HG02852 (cell line): Measurements from ENCODE around the gene TNFRSF19.
"Not testable (repeated sequence)": the region's sequence is repeated elsewhere in the genome, so short reads cannot be mapped to it uniquely, and the experiment has no call there.

Source experiments
- ATAC-seq: cut with Tn5 transposase; IDR thresholded peaks from one replicate; pipeline ENCODE4 v1.9.1; 2021; ENCODE audit warnings: mild to moderate bottlenecking, moderate library complexity; ENCODE audit not compliant: unreplicated experiment

The TNFRSF19 gene

DNA sequence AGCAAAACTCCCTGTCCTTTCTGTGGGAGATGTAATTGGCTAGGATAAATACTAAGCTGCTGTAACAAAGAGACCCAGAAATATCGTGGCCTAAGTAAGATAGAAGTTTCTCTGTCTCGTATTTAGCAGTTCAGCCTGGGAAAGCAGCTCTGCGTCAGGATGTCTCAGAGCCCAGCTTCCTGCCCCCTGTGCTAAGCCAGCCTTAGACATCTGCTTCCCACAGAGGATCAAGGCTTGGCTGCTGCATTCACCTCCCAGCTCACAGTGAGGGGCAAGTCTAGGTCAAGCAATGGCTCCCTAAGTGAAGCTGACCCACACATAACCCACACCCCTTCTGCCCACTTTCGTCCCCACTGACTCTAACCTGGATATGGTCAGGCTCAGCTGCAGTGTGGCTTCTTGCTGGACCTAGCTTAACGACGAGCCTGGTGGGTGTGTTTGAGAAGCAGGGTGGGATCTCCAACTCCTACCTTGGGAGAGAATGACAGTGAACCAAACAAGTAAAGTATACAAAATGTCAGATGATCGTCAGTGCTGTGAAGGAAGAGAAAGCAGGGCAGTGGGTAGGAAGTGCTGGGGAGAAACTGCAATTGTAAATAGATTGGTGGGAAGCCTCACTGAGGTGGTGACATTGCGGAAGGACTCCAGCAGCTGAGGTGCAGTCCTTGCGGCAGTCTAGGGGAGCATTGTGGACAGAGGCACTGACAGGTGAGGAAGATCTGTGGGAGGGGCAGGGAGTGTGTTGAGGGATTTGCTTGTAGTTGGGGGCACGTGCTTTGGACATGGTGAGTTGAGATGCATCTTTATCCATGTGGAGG, 82.9 kb downstream of the TNFRSF19 start:
- no peak for ATAC-seq

- ATAC-seq = no peak
These were observed 84.2 kb downstream of the TNFRSF19 start for GRCh38 chr13:23654111-23655110.

GRCh38 chr13:23655321-23655720, 85.1 kb downstream of the TNFRSF19 start:
- ATAC-seq = no peak

- ATAC-seq = peak; percentile 81
These were observed 86.6 kb downstream of the TNFRSF19 start for GRCh38 chr13:23656637-23657371.

- ATAC-seq = no peak
These were observed 88.8 kb downstream of the TNFRSF19 start for GRCh38 chr13:23658929-23659541.

- no peak for ATAC-seq
These were observed 90.0 kb downstream of the TNFRSF19 start for GRCh38 chr13:23660249-23660648.

DNA sequence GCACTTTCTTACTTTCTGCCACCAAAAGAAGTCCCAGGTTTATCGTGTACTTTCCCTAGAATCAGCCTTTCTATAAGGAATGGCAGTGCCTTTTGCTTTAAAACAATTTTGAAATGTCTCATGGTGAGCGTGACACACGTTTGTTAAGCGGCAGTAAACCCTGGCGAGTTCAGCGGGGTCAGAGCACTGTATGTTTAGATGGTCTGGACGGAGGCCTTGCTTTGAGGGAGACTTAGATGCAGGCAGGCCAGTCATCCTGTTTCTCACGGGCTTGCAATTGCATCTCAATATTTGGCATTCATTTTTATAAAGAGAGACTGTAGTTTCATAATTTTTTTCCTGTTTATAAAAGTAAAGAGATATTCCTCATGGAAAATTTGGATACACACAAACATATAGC, 96.4 kb downstream of the TNFRSF19 start:
- ATAC-seq = no peak

DNA sequence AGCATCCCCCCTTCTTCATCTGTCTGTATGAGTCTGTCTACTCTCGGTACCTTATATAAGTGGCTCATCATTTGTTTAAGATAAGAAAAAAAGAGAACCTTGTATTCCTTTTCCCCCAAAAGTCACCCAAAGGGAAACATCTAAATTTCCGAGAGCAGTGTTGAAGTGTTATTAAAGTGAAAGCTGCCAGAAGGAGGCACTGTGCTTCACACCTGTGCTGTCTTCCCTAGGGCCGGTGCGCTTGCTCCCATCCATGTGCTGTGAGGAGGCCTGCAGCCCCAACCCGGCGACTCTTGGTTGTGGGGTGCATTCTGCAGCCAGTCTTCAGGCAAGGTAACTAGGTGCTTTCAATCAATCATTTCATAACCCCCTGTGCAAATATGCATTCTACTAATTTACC, 97.5 kb downstream of the TNFRSF19 start:
- ATAC-seq = no peak

- ATAC-seq = no peak
These were observed 98.3 kb downstream of the TNFRSF19 start for GRCh38 chr13:23668562-23668961.

DNA sequence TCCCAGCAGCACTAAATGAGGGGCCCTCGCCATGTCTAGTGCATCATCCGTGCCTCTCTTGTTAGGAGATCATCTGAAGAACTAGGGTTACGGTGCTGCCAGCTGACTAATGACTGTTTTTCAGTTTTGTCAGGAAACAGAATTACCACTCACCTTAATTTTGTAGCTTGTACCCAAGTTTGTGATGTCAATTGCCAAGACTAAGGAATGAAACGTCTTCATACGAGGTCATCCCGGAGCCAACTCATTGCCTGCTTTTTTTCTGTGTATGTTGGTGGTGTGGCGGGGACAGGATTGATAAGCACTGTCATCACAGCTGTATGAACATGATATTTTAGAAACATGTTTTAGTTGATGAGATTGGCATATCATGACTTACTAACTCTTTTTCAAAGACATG, 100.6 kb downstream of the TNFRSF19 start:
- ATAC-seq = no peak

DNA sequence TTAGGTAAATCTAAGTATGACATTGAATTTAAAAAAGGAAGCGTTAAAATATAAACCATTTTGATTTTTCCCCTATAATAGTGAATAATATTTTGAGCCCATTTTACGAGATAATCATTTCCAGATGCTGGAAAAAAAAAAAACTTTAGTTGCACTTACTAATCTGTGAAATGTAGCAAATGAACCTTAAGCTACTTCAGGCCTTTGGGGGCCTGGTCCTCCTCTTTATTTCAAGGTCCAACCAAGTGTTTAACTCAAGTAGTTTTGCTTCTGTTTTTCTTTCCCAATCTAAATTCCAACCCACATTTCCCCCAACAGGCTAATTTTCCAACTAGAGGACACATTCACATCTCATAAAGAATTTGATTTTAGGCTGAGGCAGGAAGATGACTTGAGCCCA, 101.2 kb downstream of the TNFRSF19 start:
- no peak for ATAC-seq

DNA sequence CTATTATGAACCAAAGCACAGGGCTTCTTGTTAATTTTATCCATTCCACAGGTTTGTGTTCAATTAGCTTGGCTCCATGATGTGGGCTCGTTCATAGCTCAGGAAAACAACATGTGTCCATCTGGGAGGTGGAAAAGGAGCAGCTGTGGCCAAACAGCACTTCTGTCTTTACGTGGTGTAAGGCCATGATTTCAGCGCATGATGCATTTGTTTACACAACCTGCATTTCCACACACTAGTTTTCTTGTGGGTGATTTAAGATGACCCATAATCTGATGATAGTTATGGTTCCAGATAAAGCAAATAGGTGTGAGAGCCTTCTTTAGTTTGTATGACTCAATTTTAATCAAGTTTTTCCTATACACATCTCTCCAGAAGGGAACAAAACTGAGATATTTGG, 101.7 kb downstream of the TNFRSF19 start:
- no peak for ATAC-seq

GRCh38 chr13:23672616-23673015, 102.4 kb downstream of the TNFRSF19 start:
- ATAC-seq = no peak

GRCh38 chr13:23673354-23673753, 103.1 kb downstream of the TNFRSF19 start:
- ATAC-seq = no peak

DNA sequence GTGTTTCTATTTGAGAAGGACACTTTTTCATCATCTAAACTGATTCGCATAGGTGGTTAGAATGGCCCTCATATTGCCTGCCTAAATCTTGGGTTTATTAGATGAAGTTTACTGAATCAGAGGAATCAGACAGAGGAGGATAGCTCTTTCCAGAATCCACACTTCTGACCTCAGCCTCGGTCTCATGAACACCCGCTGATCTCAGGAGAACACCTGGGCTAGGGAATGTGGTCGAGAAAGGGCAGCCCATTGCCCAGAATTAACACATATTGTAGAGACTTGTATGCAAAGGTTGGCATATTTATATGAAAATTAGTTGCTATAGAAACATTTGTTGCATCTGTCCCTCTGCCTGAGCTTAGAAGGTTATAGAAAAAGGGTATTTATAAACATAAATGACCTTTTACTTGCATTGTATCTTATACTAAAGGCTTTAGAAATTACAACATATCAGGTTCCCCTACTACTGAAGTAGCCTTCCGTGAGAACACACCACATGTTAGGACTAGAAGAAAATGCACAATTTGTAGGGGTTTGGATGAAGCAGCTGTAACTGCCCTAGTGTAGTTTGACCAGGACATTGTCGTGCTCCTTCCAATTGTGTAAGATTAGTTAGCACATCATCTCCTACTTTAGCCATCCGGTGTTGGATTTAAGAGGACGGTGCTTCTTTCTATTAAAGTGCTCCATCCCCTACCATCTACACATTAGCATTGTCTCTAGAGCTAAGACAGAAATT, 103.8 kb downstream of the TNFRSF19 start:
- ATAC-seq = no peak

DNA sequence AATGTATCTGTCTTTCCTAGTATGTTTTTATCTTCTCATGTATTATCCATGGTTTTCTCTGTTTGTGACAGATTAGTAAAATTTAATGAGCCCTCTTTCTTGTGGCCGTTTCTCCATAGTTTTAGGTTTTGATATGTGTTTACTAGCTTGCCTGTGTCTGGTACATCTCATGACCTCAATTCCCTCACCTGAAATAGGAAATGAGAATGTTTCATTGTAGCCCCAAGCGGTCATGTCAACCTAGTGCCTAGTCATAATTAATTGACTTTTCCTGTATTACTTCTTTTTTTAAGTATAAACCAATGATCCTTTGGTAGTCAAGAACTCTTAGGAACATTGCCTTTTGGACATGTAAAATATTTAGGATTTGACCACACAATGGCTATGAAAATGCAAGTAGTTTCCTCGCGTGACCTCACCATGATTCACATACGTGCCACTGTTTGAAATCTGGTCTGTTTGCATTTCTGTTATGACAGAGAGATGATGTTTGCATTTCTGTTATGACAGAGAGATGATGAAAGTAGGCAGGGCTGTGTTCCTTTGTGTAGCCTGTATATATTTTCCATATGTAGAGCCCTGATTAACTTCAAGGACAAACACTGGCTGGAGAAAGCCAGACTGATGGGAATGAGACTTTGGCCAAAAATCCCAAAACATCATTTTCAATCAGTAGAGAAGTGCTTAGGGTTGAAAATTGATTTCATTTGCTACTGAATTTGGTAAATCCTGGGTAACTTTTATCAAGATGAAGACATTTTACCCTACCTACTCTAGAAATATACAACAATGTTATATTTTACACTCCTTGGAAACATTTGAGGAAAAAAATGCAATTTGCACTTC, 104.8 kb downstream of the TNFRSF19 start:
- ATAC-seq = no peak

DNA sequence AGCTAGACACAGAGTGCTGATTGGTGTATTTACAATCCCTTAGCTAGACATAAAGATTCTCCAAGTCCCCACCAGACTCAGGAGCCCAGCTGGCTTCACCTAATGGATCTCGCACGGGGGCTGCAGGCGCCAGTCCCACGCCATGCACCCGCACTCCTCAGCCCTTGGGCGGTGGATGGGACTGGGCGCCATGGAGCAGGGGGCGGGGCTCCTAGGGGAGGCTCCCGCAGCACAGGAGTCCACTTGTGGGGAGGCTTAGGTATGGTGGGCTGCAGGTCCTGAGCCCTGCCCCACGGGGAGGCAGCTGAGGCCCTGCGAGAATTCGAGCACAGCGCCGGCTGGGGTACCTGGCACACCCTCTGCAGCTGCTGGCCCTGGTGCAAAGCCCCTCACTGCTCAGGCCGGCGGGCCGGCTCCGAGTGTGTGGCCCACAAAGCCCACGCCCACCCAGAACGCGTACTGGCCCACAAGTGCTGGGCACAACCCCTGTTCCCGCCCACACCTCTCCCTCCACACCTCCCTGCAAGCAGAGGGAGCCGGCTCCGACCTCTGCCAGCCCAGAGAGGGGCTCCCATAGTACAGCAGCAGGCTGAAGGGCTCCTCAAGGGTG, 107.6 kb downstream of the TNFRSF19 start:
- not testable (repeated sequence) for ATAC-seq

DNA sequence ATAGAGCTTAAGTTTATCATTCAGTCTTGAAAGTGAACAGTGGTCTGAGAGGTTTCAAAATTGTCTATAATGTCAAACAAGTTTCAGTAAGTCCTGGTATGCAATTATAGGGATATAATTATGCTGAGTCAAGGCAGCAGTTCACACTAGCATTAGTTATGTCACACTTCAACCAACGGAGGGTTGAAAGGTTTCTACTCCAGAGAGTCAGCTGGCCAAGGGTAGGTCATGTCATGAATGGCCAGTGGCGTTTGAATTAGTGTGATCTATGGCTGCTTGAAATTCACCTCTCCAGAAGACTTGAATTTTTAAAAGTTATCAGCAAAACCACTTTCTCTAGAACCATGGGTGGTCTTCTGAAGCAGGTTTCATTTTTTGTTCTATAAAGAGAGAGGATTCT, 108.6 kb downstream of the TNFRSF19 start:
- ATAC-seq = no peak

DNA sequence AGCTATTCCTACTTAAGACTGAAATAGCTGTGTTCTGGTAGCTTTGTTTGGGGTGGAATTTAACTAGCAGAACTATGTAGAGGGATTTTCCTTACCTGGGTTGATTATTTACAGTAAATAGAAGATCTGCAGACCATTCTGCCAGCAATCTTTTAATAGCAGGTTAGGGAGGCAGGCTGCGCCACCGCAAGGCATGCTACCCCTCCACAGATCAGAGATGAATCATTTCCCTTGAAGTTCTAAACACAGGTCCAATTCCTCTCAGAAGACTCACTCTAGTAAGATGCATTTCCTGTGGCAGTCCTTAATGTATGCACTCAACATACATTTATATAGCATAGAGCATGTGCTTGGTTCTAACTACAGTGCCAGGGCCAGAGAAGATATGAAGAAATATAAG, 109.0 kb downstream of the TNFRSF19 start:
- no peak for ATAC-seq
